Stimulated activated naive CD4-positive, alpha-beta T cell treated with Interleukin-2 at 50 U/mL for 16 hours (primary cell): ENCODE data around the gene ZSWIM9.

Experiments used
- DNase-seq: peaks from one replicate; lab custom pipeline; 2025; lab: John Stamatoyannopoulos, UW

ZSWIM9 gene

DNA sequence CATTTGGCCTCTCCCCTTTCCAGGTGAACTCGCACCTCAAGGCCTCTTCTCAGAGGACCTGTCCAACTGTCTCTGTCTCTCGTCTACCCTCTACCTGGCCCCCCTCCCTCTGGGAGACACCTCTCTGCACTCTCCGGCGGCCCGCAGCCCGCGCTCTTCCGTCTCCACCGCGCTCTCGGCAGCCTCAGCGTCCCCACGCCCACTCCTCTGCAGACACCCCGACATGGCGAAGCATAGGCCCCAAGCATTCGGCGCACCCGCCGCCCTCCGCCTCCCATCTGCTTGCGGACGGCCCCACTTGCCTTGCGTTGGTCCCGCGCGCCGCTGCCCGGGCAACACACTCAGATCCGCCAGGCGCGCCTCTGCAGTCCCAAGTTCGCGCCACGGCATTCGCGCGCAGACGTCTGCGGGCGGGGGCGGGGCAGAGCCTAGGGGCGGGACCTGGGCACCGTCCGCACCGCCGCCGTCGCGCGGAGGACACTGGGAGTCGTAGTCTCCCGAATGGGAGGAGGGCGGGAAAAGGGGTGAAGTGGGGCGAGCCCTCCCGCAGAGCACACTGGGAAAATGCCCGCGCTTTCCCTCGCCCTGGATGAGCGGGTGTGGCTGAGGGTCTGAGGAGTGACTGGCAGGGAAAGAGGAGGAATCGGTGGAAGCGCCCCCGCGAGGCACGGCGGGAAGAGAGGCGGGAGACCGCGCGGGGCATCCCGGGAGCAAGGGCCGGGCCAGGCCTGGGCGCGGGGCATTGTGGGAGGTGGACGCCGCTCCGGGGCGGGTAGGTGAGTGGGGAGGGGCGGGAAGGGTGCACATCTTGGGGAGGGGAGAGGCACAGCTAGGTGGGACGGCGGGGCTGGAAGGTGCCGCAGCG lies at the start of gene ZSWIM9, which contains the start of gene LIG1:
ZSWIM9 (plus strand) TSS at position 742 of the 865 bp plus-strand sequence. CDS start 1,123 bp downstream, outside the sequence.
LIG1 (minus strand) TSS at position 406 of the 865 bp plus-strand sequence. CDS start 4,778 bp downstream, outside the sequence.
- peak; percentile 93 for DNase-seq

DNA sequence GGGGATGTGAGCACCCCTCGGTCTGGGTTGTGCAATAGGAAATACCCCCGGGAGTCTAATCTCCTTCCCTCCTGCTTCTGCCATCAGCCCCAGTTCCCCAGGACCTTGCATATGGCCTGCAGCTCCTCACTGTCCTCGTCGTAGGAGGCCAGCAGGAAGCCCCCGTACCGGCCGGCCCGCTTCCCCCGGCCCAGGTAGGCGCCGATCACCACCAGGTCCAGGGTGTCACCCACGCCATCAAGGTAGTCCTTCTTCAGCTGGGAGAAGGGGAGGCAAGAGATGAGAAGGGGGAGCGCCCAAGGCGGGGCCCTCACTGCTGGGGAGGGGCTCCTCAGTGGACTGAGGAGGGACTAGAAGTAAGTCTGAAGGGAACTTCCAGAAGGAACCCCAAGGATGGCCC lies 49.4 kb upstream of the ZSWIM9 start:
- DNase-seq: no peak

DNA sequence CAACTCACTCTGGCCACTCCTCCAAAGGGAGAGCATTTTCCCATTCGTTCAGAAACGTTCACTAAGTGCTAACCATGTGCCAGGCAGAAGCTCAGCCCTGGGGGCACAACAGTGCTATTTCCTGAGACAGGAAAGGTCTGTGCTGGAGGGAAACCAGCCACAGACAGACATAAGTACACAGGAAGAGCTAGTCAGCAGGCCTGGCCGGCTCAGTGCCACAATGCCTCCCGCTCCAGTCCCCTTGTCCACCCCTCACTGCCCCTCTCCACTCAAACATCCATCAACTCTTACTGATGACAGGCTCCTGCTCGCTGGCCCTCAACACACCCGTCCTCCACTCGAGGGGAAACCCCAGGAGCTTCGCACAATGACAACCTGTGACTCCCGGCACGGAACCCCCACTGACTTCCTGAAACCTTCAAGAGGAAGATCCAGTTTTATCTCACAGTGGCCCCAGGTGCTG lies 48.5 kb upstream of the ZSWIM9 start:
- no peak for DNase-seq

DNA sequence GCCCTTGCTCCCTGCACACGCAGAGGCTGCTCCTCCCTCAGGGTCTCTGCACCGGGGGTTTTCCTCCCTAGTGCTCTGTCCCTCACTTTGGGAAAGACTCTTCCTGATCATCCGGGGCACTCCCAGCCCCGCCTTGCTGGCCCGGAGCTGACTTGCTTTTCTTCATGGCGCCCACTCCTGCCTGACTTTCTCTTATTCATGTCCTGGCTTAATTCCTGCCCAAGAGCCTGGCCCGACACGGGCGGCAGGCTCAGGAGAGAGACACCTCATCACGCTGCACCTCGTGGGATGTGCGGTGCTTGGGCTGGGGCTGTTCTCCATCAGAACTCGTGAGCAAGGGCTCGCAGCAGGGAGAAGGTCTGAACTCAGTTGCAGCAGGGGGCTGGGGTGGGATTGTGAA lies 48.1 kb upstream of the ZSWIM9 start:
- DNase-seq: no peak

GRCh38 chr19:48123907-48124651 lies 46.4 kb upstream of the ZSWIM9 start:
- DNase-seq: peak; percentile 25

- no peak for DNase-seq
Measured at GRCh38 chr19:48127561-48127960, 42.9 kb upstream of the ZSWIM9 start.

GRCh38 chr19:48133094-48133493 lies 37.4 kb upstream of the ZSWIM9 start:
- no peak for DNase-seq

- DNase-seq: no peak
Measured at GRCh38 chr19:48135411-48135810, 35.1 kb upstream of the ZSWIM9 start.

- no peak for DNase-seq
Measured at GRCh38 chr19:48136547-48136946, 33.9 kb upstream of the ZSWIM9 start.

DNA sequence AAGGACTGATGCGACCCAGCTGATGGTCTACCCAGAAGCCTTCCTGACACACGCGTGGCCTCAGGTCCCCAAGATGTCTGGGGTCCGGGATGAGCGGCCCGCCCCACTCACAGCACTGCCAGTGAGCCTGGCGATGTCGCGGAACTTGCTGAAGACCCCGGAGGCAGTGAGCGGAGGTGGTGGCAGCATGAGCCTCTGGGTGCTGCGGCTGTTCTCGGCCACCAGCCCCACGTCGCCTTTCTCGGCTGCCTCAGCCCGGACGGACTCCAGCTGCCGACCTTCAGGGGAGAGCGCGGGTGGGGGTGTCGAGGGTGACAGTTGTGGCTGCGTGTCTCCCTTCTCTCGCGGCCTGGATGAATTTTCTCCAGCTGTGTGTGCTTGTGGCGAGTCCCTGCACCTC lies 33.1 kb upstream of the ZSWIM9 start:
- no peak for DNase-seq

GRCh38 chr19:48139053-48139452 lies 31.4 kb upstream of the ZSWIM9 start:
- DNase-seq: no peak

GRCh38 chr19:48147597-48148175 lies 22.8 kb upstream of the ZSWIM9 start:
- no peak for DNase-seq

DNA sequence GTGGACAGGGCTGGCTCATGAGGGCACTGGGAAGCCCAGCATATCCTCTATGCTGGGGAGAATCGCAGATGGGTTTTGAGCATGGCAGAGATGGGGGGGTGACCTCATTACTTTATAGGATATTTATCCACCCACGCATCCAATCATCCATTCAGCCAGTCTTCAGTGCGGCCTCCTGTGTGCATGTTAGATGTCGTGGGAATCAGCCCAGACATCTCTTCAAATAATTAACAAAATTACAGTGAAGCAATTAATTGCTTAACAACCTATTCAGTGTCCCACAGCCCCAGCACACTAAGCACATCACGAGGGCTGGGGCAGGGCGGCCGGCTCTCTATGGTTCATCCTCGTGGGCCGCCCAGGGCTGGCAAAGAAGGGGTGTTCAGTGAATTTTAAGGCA lies 21.9 kb upstream of the ZSWIM9 start:
- no peak for DNase-seq

DNA sequence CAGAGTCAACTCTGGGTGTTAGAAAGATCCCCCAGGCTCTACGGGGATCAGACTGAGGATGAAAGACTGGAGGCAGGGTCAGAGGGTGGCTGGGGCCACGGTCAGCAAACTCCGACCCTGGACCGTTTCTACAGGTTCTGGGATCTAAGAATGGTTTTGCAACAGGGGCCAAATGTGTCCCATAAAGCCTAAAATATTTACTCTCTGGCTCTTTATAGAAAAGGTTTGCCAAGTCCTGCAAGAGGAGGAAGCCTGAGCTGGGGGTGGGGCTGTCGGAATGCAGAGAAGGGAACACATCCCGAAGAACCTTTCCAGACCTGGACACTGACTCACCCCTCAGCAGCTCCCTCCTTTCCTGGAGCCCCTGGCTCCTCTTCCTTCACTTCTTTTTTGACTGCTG lies 21.1 kb upstream of the ZSWIM9 start:
- DNase-seq: no peak

GRCh38 chr19:48152551-48152950 lies 17.9 kb upstream of the ZSWIM9 start:
- peak; percentile 49 for DNase-seq

DNA sequence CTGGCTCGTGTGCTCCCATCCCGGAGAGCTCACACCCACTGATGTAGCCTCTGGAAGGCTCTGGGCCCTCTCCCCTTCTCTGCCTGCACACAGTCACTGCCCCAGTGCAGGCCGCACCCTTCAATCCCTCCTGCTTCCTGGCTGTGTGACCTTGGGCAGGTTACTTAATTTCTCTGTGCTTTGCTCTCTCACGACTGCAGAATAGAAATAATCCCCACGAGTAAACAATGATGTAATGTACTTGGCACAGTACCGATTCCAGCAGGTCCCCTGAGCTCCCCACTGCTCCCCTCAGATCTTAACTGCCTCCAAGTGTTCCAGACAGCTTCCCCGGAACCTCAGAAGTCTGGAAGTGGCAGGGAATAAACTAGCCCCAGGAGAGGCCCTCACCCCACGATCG lies 16.5 kb upstream of the ZSWIM9 start:
- DNase-seq: no peak

GRCh38 chr19:48158210-48158790 lies 12.2 kb upstream of the ZSWIM9 start:
- DNase-seq: no peak

DNA sequence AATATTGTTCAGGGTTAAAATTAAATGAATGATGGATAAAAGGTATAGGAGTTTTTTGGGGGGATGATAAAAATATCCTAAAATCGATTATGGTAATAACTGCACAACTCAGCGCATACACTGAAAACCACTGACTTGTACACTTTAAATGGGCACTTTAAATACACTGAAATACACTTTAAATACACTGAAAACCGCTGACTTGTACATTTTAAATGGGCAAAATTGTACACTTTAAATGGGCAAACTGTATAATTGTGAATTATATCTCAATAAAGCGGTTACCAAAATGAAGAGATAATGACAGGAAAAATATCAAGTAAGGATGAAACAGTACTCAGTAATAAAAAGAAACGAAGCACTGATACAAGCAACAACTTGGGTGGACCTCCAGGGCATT lies 1.8 kb upstream of the ZSWIM9 start:
- no peak for DNase-seq

DNA sequence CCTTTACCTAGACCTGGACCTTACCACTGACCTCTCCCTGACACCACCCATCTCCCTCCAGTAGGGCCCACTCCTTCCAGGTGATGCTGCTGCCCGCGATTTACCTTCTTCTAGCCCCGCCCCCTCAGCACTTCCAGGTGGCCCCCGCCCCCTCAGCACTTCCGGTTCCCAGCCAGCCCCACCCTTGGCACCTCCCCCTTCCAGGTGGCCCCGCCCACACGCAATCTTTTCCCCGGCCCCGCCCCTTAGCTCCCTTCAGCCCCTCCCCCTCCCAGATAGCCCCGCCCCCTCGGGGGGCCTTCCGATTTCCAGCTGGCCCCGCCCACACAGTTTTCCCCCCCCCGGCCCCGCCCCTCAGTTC lies 922 bp upstream of the ZSWIM9 start:
- peak; percentile 86 for DNase-seq

- DNase-seq: no peak
Measured at GRCh38 chr19:48170817-48171347, 402 bp downstream of the ZSWIM9 start.

- DNase-seq: no peak
Measured at GRCh38 chr19:48171710-48172109, 1.2 kb downstream of the ZSWIM9 start.

DNA sequence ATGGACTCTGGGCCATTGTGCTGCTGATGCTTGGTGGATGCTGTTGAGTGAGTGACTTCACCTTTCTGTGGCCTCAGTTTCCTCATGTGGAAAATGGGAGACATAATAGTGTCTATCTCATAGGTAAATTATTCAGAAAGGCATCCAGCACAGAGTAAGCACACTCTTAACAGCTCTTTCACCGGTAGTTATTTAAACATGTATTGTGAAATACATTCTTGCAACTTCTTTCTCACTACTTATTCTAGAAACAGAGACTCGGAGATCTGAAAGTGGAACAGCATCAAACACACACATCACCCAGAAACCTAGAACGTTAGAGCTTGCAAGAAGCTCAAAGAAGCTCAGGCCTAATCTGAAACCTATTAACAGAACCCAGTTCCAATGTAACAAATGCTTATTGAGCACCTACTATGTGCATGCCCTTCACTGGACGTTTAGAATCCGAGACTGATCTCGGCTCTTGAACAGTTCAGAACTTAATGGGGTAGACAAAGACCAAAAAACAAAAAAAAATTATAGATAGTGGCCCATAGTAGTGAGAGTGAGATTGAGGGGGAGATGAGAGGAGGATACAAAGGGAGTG lies 4.1 kb downstream of the ZSWIM9 start:
- no peak for DNase-seq
